ACC112 (cell line): ENCODE data around the gene PIP5K1C.

Experiments
- H2AFZ ChIP-seq: fragments of 200-600 bp; sonication (generic); one replicate; pipeline ENCODE4 v1.6.0; 2017; ENCODE audit warnings: antibody characterized with exemption, low read length; ENCODE audit not compliant: unreplicated experiment
- H3K27ac ChIP-seq: fragments of 200-600 bp; sonication (generic); 2 replicates; pipeline ENCODE4 v1.5.1; 2014; ENCODE audit warnings: low read depth, mild to moderate bottlenecking, antibody characterized with exemption, low read length, moderate library complexity
- H3K27me3 ChIP-seq: fragments of 200-600 bp; sonication (generic); 2 replicates; pipeline ENCODE4 v1.6.1; 2014; ENCODE audit warnings: mild to moderate bottlenecking, antibody characterized with exemption, low read length, moderate library complexity, mixed read lengths; ENCODE audit not compliant: insufficient read depth
- H3K36me3 ChIP-seq: fragments of 200-600 bp; sonication (generic); 2 replicates; pipeline ENCODE4 v1.6.1; 2016; ENCODE audit warnings: mild to moderate bottlenecking, antibody characterized with exemption, low read length, moderate library complexity, mixed read lengths; ENCODE audit not compliant: insufficient read depth
- H3K4me1 ChIP-seq: fragments of 200-600 bp; sonication (generic); one replicate; pipeline ENCODE4 v1.6.1; 2016; ENCODE audit warnings: low read length, mixed read lengths; ENCODE audit not compliant: insufficient read depth, unreplicated experiment, control insufficient read depth
- H3K4me3 ChIP-seq: fragments of 200-600 bp; sonication (generic); 2 replicates; pipeline ENCODE4 v1.5.1; 2014; ENCODE audit warnings: mild to moderate bottlenecking, low read depth, low read length
- H3K79me2 ChIP-seq: fragments of 200-600 bp; sonication (generic); one replicate; pipeline ENCODE4 v1.6.0; 2016; ENCODE audit warnings: low read length; ENCODE audit not compliant: control insufficient read depth, unreplicated experiment, insufficient read depth

PIP5K1C gene

DNA sequence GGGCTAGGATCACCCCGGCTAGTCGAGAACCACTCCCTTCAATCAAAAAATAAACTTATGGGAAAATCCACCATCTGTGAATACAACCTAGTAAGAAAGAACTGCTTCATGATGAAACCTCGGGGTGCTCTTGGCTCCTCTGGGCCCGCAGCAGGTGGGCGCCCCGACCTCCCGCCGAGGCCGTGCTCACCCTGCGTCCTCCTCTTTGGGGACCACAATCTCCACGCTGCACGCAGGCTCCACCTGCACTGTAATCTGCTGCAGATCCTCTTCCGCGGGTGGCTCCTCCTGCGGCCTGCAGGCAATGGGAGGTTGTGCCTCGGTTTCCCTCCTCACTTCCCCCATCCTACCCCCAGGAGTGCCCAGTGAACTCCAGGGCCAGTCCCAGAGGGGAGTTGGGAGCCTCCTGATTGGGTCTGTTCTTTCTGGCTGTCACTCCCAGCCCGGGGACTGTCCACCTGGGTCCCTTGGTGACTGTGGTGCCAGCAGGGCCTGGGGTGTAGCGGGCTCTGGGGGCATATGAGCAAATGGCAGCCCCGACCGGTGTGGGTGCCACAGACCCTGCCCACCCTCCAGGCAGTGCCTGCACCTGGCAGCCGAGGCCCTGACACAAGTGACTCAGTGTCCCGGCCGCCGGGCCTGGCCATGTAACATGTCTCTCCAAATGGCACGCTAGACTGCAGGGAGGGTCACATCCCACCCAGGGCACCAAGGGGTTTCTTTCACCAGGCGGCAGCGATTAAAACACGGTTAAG lies 58.6 kb downstream of the PIP5K1C start:
- no peak overlapping the region for H2AFZ ChIP-seq
- H3K36me3 ChIP-seq, result no peaks in the 10 kb centered on the region
- no peaks in the 10 kb centered on the region for H3K27me3 ChIP-seq
- H3K4me1 ChIP-seq, result no peaks in the 10 kb centered on the region
- no peaks in the 10 kb centered on the region for H3K79me2 ChIP-seq
- no peak overlapping the region for H3K4me3 ChIP-seq
- no peak overlapping the region for H3K27ac ChIP-seq

DNA sequence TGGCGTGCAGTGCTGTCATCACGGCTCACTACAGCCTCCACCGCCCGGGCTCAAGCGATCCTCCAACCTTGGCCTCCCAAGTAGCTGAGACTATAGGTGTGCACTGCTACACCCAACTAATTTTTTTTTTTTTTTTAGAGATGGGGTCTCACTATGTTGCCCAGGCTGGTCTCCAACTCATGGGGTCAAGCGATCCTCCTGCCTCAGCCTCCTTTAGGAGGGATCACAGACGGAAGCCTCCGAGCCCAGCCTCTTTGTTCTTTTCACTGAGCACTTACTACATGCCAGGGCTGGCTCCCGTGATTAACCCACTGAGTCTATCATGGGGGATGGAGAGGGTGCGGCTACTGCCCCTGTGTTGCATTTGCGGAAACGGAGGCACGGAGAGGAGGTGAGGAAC lies 60.8 kb downstream of the PIP5K1C start:
- Histone ChIP-seq H3K27ac (no peak overlapping the region), H3K79me2 (no peaks in the 10 kb centered on the region), H3K36me3 (no peaks in the 10 kb centered on the region), H3K4me1 (no peaks in the 10 kb centered on the region), H3K27me3 (no peaks in the 10 kb centered on the region), H3K4me3 (no peak overlapping the region), H2AFZ (no peak overlapping the region)

DNA sequence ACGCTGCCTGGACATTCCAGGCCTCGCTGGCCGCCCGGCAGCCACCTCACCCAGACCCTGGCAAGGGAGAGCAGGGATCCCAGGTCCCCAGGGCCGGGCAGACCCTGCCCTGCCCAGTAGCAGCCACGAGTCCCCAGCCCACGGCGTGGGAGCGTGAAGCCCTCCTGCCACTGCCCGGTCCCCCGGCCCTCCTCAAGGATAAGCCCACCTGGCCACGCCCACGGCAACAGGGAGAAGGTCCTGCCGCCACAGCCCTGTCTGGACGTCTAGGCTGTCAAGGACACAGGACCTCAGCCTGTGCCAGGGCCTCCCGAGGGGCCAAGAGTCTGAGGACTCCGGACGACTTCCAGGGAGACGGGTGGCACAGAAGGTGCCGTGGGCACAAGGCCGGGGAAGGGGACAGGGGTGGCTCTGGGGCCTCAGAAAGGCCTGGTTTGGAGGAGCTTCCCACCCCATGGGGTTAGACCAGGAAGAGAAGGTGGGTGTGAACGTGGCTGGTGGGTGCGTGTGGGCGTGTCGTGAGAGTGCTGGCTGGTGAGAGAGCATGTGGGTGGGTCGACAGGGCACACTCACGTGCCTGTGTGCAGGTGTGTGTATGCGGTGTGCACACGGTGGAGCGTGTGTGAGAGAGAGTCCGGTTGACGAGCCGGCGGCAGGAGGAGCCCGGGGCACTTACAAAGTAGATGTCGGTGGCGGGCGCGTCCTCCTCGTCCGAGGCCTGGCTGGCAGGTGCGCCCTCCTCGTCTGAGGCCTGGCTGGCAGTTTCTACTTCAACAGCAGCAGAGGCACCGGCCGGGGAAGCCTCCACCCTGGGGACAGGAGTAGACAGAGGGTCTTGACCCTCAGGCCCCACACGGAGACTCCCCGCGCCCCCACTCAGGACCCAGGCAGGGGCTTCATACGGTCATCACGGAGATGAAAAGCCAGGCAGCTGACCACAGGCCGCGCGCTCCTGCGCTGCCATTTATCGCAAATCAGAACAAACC lies 61.8 kb downstream of the PIP5K1C start:
- Histone ChIP-seq H3K27me3 (no peaks in the 10 kb centered on the region), H3K36me3 (no peaks in the 10 kb centered on the region), H3K4me1 (no peaks in the 10 kb centered on the region), H3K4me3 (no peak overlapping the region), H3K27ac (no peak overlapping the region), H3K79me2 (no peaks in the 10 kb centered on the region), H2AFZ (no peak overlapping the region)

DNA sequence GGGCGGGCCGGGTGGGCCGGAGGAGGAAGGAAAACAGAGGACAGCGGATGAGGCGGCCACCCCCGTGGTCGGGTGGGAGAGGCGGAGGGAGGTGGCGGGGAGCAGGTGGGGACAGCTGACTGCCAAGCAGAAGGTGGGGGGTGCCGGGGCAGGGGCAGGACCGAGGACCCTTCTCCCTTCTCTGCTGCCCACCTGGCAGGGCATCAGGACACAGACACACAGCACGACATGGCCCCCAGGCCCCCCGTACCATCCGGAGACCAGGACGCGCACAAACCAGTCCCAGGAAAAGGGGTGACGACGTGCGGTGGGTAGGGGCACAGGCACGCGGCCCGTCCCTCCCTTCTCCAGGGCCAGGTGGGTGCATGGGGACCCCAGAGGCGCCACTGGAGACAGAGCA lies 62.6 kb downstream of the PIP5K1C start:
- no peak overlapping the region for H3K4me3 ChIP-seq
- H3K79me2 ChIP-seq, result no peaks in the 10 kb centered on the region
- no peak overlapping the region for H3K27ac ChIP-seq
- H2AFZ ChIP-seq, result no peak overlapping the region
- no peaks in the 10 kb centered on the region for H3K27me3 ChIP-seq
- H3K4me1 ChIP-seq, result no peaks in the 10 kb centered on the region
- no peaks in the 10 kb centered on the region for H3K36me3 ChIP-seq

DNA sequence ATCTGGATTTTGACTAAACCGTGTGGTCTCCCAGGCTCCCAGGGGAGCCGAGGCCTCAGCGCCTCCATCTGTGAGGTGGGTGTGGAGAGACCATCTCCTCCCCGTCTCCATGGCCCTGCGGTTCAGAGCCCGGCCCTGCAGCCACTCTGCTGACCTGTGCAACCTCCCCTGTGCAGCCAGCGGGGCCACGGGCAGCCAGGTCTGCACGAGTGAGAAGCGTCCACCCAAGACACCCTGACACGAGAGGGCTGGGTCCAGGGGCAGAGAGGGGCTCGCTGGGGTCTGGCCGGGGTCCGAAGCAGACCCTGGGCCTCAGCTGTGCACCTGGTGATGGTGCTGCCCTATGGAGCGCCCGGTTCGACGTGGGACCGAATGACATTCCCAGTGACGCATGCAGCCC lies 63.3 kb downstream of the PIP5K1C start:
- Histone ChIP-seq H3K27me3 (no peaks in the 10 kb centered on the region), H3K4me1 (no peaks in the 10 kb centered on the region), H2AFZ (no peak overlapping the region), H3K27ac (no peak overlapping the region), H3K79me2 (no peaks in the 10 kb centered on the region), H3K4me3 (no peak overlapping the region), H3K36me3 (no peaks in the 10 kb centered on the region)

DNA sequence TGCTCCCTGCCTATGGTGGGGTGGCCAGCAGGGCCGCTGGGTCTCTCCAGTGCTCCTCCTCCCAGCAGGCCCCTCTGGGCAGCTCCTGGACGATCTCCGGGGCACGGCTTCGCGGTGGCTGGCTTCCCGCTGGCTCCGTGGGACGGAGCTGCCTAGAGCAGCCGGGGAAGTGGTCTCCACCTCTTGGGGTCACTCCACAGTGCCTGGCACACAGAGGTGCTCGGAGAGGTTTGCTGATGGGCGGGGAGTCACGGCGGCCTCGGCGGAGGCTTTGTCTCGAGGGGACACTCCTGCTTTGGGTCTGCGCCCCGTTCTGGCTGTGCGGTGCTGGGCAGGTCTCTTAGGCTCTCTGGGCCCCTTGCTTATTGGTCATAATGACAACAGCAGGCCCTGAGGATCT lies 63.8 kb downstream of the PIP5K1C start:
- Histone ChIP-seq H3K4me3 (no peak overlapping the region), H3K79me2 (no peaks in the 10 kb centered on the region), H3K4me1 (no peaks in the 10 kb centered on the region), H3K36me3 (no peaks in the 10 kb centered on the region), H3K27me3 (no peaks in the 10 kb centered on the region), H2AFZ (no peak overlapping the region), H3K27ac (no peak overlapping the region)

DNA sequence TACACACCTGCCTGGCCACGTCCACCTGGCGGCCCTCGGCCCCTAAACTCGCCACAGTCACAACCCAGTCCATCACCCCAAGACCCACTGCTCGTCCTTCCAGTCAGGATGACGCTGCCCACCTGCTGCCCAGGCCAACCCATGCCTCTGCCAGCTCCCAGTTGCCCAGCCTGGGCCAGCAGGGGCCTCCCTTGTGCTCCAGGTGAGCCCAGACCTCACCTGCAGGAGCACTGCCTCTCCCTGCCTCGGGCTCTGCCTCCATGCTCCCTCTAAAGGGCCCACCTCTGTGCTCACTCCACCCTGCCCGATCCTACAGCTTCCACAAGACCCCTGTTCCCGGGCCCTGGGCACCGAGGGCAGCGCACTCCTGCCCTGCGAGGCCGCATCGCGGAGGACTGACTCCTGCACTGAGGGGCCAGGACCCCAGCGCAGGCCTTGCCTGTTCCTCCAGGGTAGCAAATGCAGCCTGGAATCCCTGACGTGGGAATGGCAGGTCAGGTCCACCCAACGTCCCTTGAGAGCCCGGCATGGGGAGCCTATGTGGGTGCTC lies 65.7 kb downstream of the PIP5K1C start:
- Histone ChIP-seq H3K36me3 (no peaks in the 10 kb centered on the region), H3K4me3 (no peak overlapping the region), H2AFZ (no peak overlapping the region), H3K4me1 (no peaks in the 10 kb centered on the region), H3K27ac (no peak overlapping the region), H3K27me3 (no peaks in the 10 kb centered on the region), H3K79me2 (no peaks in the 10 kb centered on the region)

DNA sequence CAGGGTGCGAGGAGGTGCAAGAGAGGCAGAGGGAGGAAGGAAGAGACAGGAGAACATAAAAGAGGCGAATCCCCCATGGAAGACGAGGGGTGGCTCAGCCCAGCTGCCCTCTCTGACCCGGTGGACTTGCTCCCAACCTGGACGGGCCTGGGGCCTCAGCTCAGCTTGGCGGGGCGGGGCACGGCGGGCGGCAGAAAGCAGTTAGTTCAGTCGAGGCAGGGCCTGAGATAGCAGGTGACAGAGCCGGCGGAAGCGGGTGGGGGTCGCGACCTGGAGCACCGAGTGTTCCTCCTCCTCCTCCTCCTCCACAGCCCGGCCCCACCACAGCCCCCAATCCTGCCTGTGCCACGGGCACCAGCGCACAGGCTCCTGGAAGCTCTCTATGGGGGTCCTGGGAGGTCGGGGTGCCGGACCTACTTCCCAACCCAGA lies 66.7 kb downstream of the PIP5K1C start:
- Histone ChIP-seq H3K79me2 (no peaks in the 10 kb centered on the region), H3K27ac (no peak overlapping the region), H3K4me1 (no peaks in the 10 kb centered on the region), H2AFZ (no peak overlapping the region), H3K27me3 (no peaks in the 10 kb centered on the region), H3K36me3 (no peaks in the 10 kb centered on the region), H3K4me3 (no peak overlapping the region)

DNA sequence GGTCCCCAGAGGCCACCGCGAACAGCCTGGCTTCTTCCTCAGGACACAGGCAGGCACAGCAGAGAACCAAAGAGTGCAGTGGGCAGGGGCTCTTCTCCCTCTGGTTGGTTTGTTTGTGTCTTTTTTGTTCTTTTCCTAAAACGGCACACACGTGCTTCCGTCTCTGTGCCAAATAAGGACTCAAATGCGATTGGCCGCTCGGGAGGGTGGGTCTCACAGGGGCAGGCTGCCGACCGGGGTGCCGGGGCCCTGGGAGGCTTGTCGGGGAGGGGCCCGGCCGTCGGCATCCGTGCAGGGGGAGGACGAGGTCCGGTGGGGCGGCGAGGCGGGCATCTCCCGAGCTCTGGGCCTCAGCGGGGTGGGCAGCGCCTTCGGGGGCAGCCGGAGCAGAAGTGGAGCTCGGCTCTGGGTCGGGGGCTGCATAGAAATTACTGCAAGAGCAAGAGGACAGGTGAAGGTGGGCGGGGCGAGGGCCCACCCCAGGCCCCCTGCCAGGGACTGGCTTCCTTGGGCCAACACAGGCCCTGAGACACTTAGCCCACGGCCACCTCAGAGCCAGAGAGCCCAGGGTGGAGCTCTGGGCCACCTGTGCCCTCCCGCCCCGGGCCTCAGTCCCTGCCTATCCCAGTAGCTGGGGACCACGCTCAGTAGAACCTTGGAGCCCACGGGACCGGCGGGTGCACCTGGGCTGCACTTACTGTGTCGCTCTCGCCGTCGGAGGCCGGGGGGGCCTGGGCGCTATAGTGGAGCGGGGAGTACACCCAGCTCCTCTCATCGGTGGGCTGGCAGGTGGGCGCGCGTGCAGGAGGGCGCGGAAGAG lies 67.3 kb downstream of the PIP5K1C start:
- Histone ChIP-seq H3K36me3 (no peaks in the 10 kb centered on the region), H3K79me2 (no peaks in the 10 kb centered on the region), H2AFZ (no peak overlapping the region), H3K27ac (no peak overlapping the region), H3K27me3 (no peaks in the 10 kb centered on the region), H3K4me3 (no peak overlapping the region), H3K4me1 (no peaks in the 10 kb centered on the region)

DNA sequence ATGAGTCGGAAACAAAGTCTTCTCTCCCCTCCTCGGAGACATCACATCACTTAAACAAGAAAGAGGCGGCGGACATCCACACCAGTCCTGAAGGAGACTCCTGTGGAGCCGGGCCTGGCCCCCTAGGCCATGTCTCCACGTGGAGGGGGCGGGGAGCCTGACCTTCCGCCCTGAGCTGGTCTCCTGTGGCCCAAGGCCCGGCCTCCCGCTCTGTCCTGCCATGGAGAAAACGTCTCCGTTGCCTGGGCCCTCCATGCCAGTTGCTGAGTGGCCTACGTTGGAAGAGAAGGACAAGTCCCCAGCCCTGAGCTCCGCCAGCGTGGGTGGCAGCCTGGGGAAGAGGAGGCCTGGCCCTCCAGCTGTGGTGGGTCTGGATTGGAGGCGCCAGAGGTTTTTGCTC lies 68.2 kb downstream of the PIP5K1C start:
- Histone ChIP-seq H3K36me3 (no peaks in the 10 kb centered on the region), H2AFZ (no peak overlapping the region), H3K4me3 (no peak overlapping the region), H3K4me1 (no peaks in the 10 kb centered on the region), H3K27ac (no peak overlapping the region), H3K27me3 (no peaks in the 10 kb centered on the region), H3K79me2 (no peaks in the 10 kb centered on the region)
